Activated CD4-positive, alpha-beta T cell treated with anti-CD3 and anti-CD28 coated beads for 36 hours (primary cell): Measurements from ENCODE around the gene IRAK4. TPM values are rescaled to one million over a fixed set of nuclear protein-coding genes. Genes with fewer than 3 reads are reported as not detected.
"Not testable (repeated sequence)": the region's sequence is repeated elsewhere in the genome, so short reads cannot be mapped to it uniquely, and the experiment has no call there.

ENCODE experiments used
- ATAC-seq: fragments of 200-7000 bp; cut with Tn5 transposase; one replicate; pipeline ENCODE4 v1.10.0; 2021; ENCODE audit warnings: mild to moderate bottlenecking, moderate library complexity
- CTCF ChIA-PET: fragments of 350-600 bp; sonication (Branson Sonifier 250); formaldehyde crosslinking; loops from one replicate; lab custom pipeline; 2021; ENCODE audit warnings: antibody characterized with exemption; lab: Charles Lee
- POLR2A ChIA-PET: fragments of 350-600 bp; sonication (Branson Sonifier 250); formaldehyde crosslinking; loops from one replicate; lab custom pipeline; 2021; ENCODE audit warnings: antibody characterized with exemption, inconsistent platforms; lab: Charles Lee
- DNase-seq: peaks from one replicate; pipeline ENCODE4 v3.0.0-alpha.2; 2020
- H3K27ac Mint-ChIP-seq: one replicate; pipeline ENCODE4 v1.8.0; 2021; ENCODE audit warnings: mixed read lengths
- H3K27me3 Mint-ChIP-seq: one replicate; pipeline ENCODE4 v1.8.0; 2021; ENCODE audit warnings: mixed read lengths
- H3K36me3 Mint-ChIP-seq: one replicate; pipeline ENCODE4 v1.8.0; 2021; ENCODE audit warnings: low read depth, mixed read lengths
- H3K4me1 Mint-ChIP-seq: one replicate; pipeline ENCODE4 v1.8.0; 2021; ENCODE audit warnings: mixed read lengths
- H3K4me3 Mint-ChIP-seq: one replicate; pipeline ENCODE4 v1.8.0; 2021; ENCODE audit warnings: mild to moderate bottlenecking, moderate library complexity, mixed read lengths
- H3K9me3 Mint-ChIP-seq: one replicate; pipeline ENCODE4 v1.8.0; 2021; ENCODE audit warnings: low read depth, mixed read lengths
- intact Hi-C, 2 experiments: fragments of 100-400 bp; cut with DNase I in 1 of 2; cut with micrococcal nuclease in 1 of 2; formaldehyde crosslinking; loops; one replicate each; pipeline versions ENCODE4 v1.14.2 to v1.15.1; 2022 to 2024; cut with DNase I, micrococcal nuclease
- total RNA-seq, 2 experiments: library from RNA; stranded (reverse); gene quantifications; one replicate each; pipeline ENCODE4 v1.2.3, GENCODE V29; 2021

Gene IRAK4
- total RNA-seq, 2 experiments from 2014 or later, result 26.8 to 31.1 TPM

GRCh38 chr12:43740511-43741100, 18.1 kb upstream of the IRAK4 start:
- Mint-ChIP-seq H3K4me3 (no peak overlapping the region), H3K27ac (no peak overlapping the region), H3K27me3 (no peaks in the 10 kb centered on the region), H3K9me3 (no peaks in the 10 kb centered on the region), H3K36me3 (peaks cover 35% of the 10 kb centered on the region), H3K4me1 (peaks cover 2% of the 10 kb centered on the region)
- DNase-seq, result no peak
- intact Hi-C loops, result no loop called here
- POLR2A ChIA-PET, result no interaction called here
- CTCF ChIA-PET, result interaction anchor here (0.6 to 0.7 kb wide), 2 partner anchors 18 to 39 kb away, joined by 3 read pairs; no protein-coding TSS in a partner anchor
- no peak for ATAC-seq

- Mint-ChIP-seq H3K27ac (no peak overlapping the region), H3K36me3 (peaks cover 31% of the 10 kb centered on the region), H3K4me3 (no peak overlapping the region), H3K27me3 (no peaks in the 10 kb centered on the region), H3K4me1 (peaks cover 2% of the 10 kb centered on the region), H3K9me3 (no peaks in the 10 kb centered on the region)
- POLR2A ChIA-PET, result no interaction called here
- ATAC-seq, result no peak
- CTCF ChIA-PET, result interaction anchor here (0.6 kb wide), 1 partner anchor 14 kb away, joined by 3 read pairs; no protein-coding TSS in a partner anchor
- intact Hi-C loops, result no loop called here
- no peak for DNase-seq
These were observed 16.6 kb upstream of the IRAK4 start for GRCh38 chr12:43742106-43742505.

- intact Hi-C loops, result no loop called here
- Mint-ChIP-seq H3K4me1 (peaks cover 2% of the 10 kb centered on the region), H3K4me3 (no peak overlapping the region), H3K27ac (no peak overlapping the region), H3K27me3 (no peaks in the 10 kb centered on the region), H3K36me3 (peaks cover 29% of the 10 kb centered on the region), H3K9me3 (no peaks in the 10 kb centered on the region)
- no peak for DNase-seq
- no peak for ATAC-seq
- POLR2A ChIA-PET, result no interaction called here
- CTCF ChIA-PET, result no interaction called here
These were observed 13.9 kb upstream of the IRAK4 start for GRCh38 chr12:43744826-43745225.

GRCh38 chr12:43749016-43749415, 9.7 kb upstream of the IRAK4 start:
- Mint-ChIP-seq H3K9me3 (no peaks in the 10 kb centered on the region), H3K36me3 (peaks cover 43% of the 10 kb centered on the region), H3K27ac (no peak overlapping the region), H3K4me1 (peaks cover 14% of the 10 kb centered on the region), H3K4me3 (no peak overlapping the region), H3K27me3 (no peaks in the 10 kb centered on the region)
- intact Hi-C loops, result no loop called here
- ChIA-PET POLR2A (interaction anchor here (0.6 kb wide), 1 partner anchor 84 kb away, joined by 4 read pairs; no protein-coding TSS in a partner anchor), CTCF (no interaction called here)
- no peak for DNase-seq
- ATAC-seq, result no peak

- no peak for ATAC-seq
- no peaks in the 10 kb centered on the region for H3K27me3 Mint-ChIP-seq
- ChIA-PET CTCF (no interaction called here), POLR2A (no interaction called here)
- no peak overlapping the region for H3K4me3 Mint-ChIP-seq
- H3K36me3 Mint-ChIP-seq, result peaks cover 47% of the 10 kb centered on the region
- no peak overlapping the region for H3K27ac Mint-ChIP-seq
- H3K4me1 Mint-ChIP-seq, result peaks cover 25% of the 10 kb centered on the region
- H3K9me3 Mint-ChIP-seq, result no peaks in the 10 kb centered on the region
- intact Hi-C loops, result loop anchor here in 1 of 2 experiments (10.0 kb wide), 1 partner anchor 1266 kb away; no protein-coding TSS in a partner anchor
- DNase-seq, result no peak
These were observed 7.9 kb upstream of the IRAK4 start for GRCh38 chr12:43750814-43751213.

GRCh38 chr12:43751360-43751759, 7.4 kb upstream of the IRAK4 start:
- peaks cover 51% of the 10 kb centered on the region for H3K36me3 Mint-ChIP-seq
- CTCF ChIA-PET, ATAC-seq, H3K27me3 Mint-ChIP-seq, POLR2A ChIA-PET, H3K27ac Mint-ChIP-seq, H3K4me3 Mint-ChIP-seq, H3K9me3 Mint-ChIP-seq, DNase-seq: not testable (repeated sequence)
- intact Hi-C loops, result loop anchor here in 1 of 2 experiments (10.0 kb wide), 1 partner anchor 1267 kb away; no protein-coding TSS in a partner anchor
- peaks cover 30% of the 10 kb centered on the region for H3K4me1 Mint-ChIP-seq

GRCh38 chr12:43754015-43754414, 4.7 kb upstream of the IRAK4 start:
- Mint-ChIP-seq H3K36me3 (peaks cover 59% of the 10 kb centered on the region), H3K27ac (no peak overlapping the region), H3K4me3 (no peak overlapping the region), H3K4me1 (peaks cover 47% of the 10 kb centered on the region), H3K9me3 (no peaks in the 10 kb centered on the region), H3K27me3 (no peaks in the 10 kb centered on the region)
- intact Hi-C loops, result loop anchor here in 1 of 2 experiments (10.0 kb wide), 1 partner anchor 1269 kb away; no protein-coding TSS in a partner anchor
- DNase-seq, result no peak
- ChIA-PET POLR2A (no interaction called here), CTCF (interaction anchor here (0.9 kb wide), 1 partner anchor 25 kb away, joined by 3 read pairs; no protein-coding TSS in a partner anchor)
- no peak for ATAC-seq

GRCh38 chr12:43758247-43758727, 464 bp upstream of the IRAK4 start:
- ATAC-seq (peak; percentile 12), DNase-seq (peak; percentile 43)
- Mint-ChIP-seq H3K4me3 (peak overlapping the region; percentile 95), H3K9me3 (no peaks in the 10 kb centered on the region), H3K36me3 (peaks cover 55% of the 10 kb centered on the region), H3K27me3 (no peaks in the 10 kb centered on the region), H3K4me1 (peaks cover 68% of the 10 kb centered on the region), H3K27ac (peak overlapping the region; percentile 99)
- intact Hi-C loops, result loop anchor here (1.0 to 10.0 kb wide), 5 partner anchors 28 to 1519 kb away; partner anchors contain the start of genes TWF1 (in 2 of the 2) and YAF2 (in 1 of the 2)
- ChIA-PET CTCF (interaction anchor here (0.6 to 1.2 kb wide), 3 partner anchors 10 to 125 kb away, joined by 3 to 4 read pairs (median 4); no protein-coding TSS in a partner anchor), POLR2A (interaction anchor here (1.6 kb wide), 1 partner anchor 48 kb away, joined by 7 read pairs; the partner anchor contains the start of gene TWF1)

GRCh38 chr12:43760396-43760795, 1.6 kb downstream of the IRAK4 start:
- Mint-ChIP-seq H3K27me3 (no peaks in the 10 kb centered on the region), H3K36me3 (peaks cover 47% of the 10 kb centered on the region), H3K4me3 (peak overlapping the region; percentile 95), H3K27ac (peak overlapping the region; percentile 79), H3K9me3 (no peaks in the 10 kb centered on the region), H3K4me1 (peaks cover 62% of the 10 kb centered on the region)
- no peak for ATAC-seq
- DNase-seq, result no peak
- intact Hi-C loops, result no loop called here
- ChIA-PET CTCF (interaction anchor here (1.2 kb wide), 1 partner anchor 17 kb away, joined by 3 read pairs; no protein-coding TSS in a partner anchor), POLR2A (interaction anchor here (0.7 to 1.1 kb wide), 2 partner anchors 46 to 311 kb away, joined by 3 to 6 read pairs; partner anchors contain the start of gene TWF1)

GRCh38 chr12:43761500-43761899, 2.7 kb downstream of the IRAK4 start:
- Mint-ChIP-seq H3K4me1 (peaks cover 53% of the 10 kb centered on the region), H3K27me3 (no peaks in the 10 kb centered on the region), H3K4me3 (peak overlapping the region; percentile 50), H3K36me3 (peaks cover 37% of the 10 kb centered on the region), H3K9me3 (no peaks in the 10 kb centered on the region), H3K27ac (peak overlapping the region; percentile 30)
- ATAC-seq, result no peak
- ChIA-PET POLR2A (interaction anchor here (0.6 to 1.1 kb wide), 3 partner anchors 40 to 1076 kb away, joined by 3 to 5 read pairs (median 3); partner anchors contain the start of gene TWF1), CTCF (interaction anchor here (2.1 kb wide), 1 partner anchor 121 kb away, joined by 8 read pairs; no protein-coding TSS in a partner anchor)
- intact Hi-C loops, result no loop called here
- no peak for DNase-seq

- CTCF ChIA-PET, result interaction anchor here (0.9 to 2.1 kb wide), 6 partner anchors 9 to 120 kb away, joined by 3 to 8 read pairs (median 4); no protein-coding TSS in a partner anchor
- intact Hi-C loops, result no loop called here
These were observed 3.8 kb downstream of the IRAK4 start for GRCh38 chr12:43762596-43762995.

More at GRCh38 chr12:43762596-43762995, 3.8 kb downstream of the IRAK4 start:
- Mint-ChIP-seq H3K36me3 (peaks cover 33% of the 10 kb centered on the region), H3K4me1 (peaks cover 43% of the 10 kb centered on the region), H3K9me3 (no peaks in the 10 kb centered on the region), H3K27ac (no peak overlapping the region), H3K27me3 (no peaks in the 10 kb centered on the region), H3K4me3 (no peak overlapping the region)
- POLR2A ChIA-PET, result no interaction called here
- no peak for ATAC-seq
- no peak for DNase-seq
